GM19043 (cell line): ENCODE measurements around the gene GRIPAP1.

ENCODE experiments used
- ATAC-seq: cut with Tn5 transposase; IDR thresholded peaks from one replicate; pipeline ENCODE4 v1.9.1; 2021; ENCODE audit warnings: low read depth; ENCODE audit not compliant: unreplicated experiment

The GRIPAP1 gene

GRCh38 chrX:48966796-48967579 is 35.1 kb downstream of the GRIPAP1 start:
- ATAC-seq, result no peak

GRCh38 chrX:48965959-48966358 is 36.1 kb downstream of the GRIPAP1 start:
- ATAC-seq, result no peak

GRCh38 chrX:48961585-48962091 is 40.4 kb downstream of the GRIPAP1 start:
- no peak for ATAC-seq

- no peak for ATAC-seq
Observed at GRCh38 chrX:48960291-48960690, 41.8 kb downstream of the GRIPAP1 start.

GRCh38 chrX:48958635-48959094 is 43.4 kb downstream of the GRIPAP1 start:
- no peak for ATAC-seq

GRCh38 chrX:48957827-48958634 is 44.0 kb downstream of the GRIPAP1 start:
- ATAC-seq, result peak; percentile 81

GRCh38 chrX:48957477-48957826 is 44.6 kb downstream of the GRIPAP1 start, which contains the start of gene OTUD5:
Gene OTUD5 (minus strand): TSS chrX:48957607. CDS start chrX:48957570, 37 bp downstream.
- ATAC-seq, result no peak

GRCh38 chrX:48956728-48957414 is 45.2 kb downstream of the GRIPAP1 start:
- no peak for ATAC-seq

GRCh38 chrX:48948589-48948988 is 53.5 kb downstream of the GRIPAP1 start:
- no peak for ATAC-seq

- ATAC-seq, result no peak
Observed at GRCh38 chrX:48945517-48946348, 56.3 kb downstream of the GRIPAP1 start.

- ATAC-seq, result no peak
Observed at GRCh38 chrX:48942895-48943294, 59.2 kb downstream of the GRIPAP1 start.

GRCh38 chrX:48940404-48940955 is 61.6 kb downstream of the GRIPAP1 start:
- no peak for ATAC-seq

- ATAC-seq, result no peak
Observed at GRCh38 chrX:48939524-48940228, 62.4 kb downstream of the GRIPAP1 start.

- peak; percentile 39 for ATAC-seq
Observed at GRCh38 chrX:48938721-48939425, 63.2 kb downstream of the GRIPAP1 start.

- ATAC-seq, result peak; percentile 47
Observed at GRCh38 chrX:48937054-48937907, 64.8 kb downstream of the GRIPAP1 start.

GRCh38 chrX:48936429-48937053 is 65.5 kb downstream of the GRIPAP1 start:
- no peak for ATAC-seq

GRCh38 chrX:48935301-48935670 is 66.8 kb downstream of the GRIPAP1 start:
- no peak for ATAC-seq
